Femur (tissue), 1 donor: ENCODE measurements around the gene BTRC.
"Not testable (repeated sequence)": the region's sequence is repeated elsewhere in the genome, so short reads cannot be mapped to it uniquely, and the experiment has no call there.

ENCODE experiments used
- DNase-seq: peaks from one replicate; pipeline ENCODE4 v3.0.0-alpha.2; 2017

Gene BTRC

DNA sequence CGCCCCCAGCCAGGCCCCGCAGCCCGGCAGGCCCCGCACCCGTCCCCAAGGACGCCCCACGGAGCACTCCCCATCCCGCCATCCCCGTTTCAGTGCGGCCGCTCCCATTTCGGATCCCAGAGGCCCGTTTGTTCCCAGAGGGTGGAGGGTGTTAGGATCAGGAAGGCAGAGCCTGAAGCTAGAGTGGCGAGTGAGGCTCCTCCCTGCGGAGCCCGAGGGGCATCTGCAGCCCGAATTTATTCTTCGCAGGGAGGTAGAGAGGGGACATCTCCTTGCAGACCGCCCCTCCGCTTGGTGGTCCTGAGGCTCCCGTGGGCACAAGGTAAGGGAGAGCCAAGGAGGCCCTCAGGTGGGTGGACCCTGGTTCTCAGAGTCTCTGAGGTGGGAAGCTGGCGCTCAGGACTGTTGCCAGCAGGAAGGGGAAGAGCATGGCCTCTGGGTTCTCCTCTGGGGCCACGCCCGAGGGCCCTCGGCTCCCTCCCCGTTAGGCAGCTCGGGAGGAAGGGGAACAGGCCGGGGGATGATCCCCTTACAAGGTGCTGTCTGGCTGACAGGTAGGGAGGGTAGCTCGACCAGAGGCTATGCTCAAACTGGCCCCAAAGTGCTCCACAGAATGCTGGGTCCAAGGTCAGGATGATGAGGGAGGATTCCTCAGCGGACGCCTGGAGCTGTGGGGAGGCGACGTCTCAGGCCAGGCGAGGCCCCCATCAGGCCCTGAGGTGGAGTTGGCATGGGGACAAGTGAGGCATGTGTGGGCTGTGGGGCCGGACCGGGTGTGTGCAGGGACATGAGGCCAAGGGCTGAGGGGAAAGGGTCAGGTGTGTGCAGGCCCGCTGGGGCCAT, 216.7 kb downstream of the BTRC start:
- DNase-seq: peak; percentile 43

DNA sequence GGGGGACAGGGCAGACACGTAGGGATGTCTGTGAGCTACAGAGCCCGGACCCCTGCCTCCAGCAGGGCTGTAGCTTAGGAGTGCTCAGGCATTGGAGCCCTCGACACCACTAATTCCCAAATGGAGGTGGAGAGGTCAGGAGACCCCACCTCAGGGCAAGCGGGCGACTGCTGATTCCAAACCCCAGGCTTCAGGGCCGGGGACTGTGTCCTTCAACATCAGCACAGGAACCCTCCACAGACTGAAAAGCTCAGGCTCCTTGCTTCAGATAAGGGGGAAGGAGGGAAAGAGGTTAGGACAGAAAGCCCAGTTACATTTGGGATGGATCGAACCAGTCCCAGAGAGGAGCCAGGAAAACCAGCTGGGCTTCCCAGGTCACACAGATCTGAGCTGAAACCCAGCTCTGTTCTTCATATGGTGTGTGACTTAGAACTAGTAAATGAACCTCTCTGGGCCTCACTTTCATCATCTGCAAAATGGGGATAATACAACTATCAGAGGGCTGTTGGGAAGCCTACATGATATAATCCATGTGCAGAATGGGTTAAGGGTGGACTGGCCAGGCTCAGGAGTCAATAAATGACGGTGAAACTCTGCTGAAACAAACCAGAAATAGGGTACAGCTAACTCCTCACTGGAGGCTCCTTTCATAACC, 217.4 kb downstream of the BTRC start:
- no peak for DNase-seq

DNA sequence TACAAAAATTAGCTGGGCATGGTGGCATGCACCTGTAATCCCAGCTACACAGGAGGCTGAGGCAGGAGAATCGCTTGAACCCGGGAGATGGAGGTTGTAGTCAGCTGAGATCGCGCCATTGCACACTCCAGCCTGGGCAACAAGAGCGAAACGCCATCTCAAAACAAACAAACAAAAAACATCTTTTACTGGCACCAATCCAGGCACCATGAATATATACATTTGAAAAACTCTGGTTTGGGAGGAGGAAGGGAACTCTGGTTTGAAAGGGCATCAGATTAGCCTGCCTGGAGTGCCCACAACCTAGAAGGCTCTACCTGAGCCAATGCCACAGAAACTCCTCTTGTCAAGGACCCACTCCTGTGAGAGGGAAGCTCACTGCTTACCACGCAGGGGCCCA, 218.2 kb downstream of the BTRC start:
- no peak for DNase-seq

DNA sequence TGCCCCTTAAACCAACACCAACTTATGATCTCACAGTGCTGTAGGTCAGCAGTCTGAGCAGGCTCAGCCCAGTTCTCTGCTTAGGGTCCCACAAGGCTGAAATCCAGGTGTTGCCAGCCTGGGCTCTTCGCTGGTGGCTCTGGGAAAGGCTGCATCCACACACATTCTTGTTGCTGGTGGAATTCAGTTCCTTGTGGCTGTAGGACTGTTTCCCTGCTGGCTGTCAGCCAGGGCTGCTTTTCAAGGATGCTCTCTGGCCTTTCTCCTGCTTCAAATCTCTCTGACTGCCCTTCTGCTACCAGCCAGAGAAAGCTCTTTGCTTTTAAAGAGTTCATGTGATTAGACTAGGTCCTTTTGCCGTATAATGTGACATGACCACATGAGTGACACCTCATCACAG, 218.8 kb downstream of the BTRC start:
- DNase-seq: no peak

DNA sequence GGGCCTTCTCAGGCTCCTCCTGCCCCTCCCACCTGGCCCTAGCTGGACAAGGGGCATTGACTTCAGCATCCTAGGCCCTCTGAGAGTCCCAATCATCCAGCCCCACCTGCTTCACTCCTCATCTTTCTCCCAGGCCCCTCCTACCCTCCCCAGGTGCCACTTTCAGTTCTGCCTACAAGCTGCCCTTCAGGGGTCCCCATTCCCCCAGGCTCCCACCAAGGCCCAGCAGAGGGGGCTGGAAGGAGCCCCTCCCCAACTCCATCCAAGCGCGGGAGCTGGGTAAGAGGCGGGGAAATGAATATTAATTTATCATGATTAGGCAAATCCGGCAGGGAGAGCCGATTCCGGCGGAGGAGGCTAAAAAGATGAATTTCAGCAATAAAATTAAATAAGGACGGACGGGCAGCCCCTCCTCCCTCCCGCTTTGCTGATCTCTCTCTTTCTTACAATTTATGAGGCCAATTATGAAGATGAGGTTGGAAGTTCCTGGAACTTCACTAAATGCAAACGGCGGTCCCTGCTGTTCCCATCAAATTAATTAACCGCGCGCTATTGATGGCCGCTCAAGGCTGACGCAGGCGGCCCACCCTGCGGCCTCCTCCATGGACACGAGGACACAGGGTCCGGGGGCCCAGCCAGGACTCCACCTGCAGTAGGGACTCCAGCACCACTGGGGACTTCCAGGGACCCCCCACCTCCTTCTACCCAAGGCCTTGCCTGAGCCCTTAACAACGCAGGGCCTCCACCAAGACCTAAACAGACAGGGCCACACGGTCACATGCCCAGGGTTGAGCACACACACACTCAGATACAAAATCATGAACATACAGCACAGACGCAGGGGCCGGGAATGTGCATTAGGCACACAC, 220.2 kb downstream of the BTRC start:
- no peak for DNase-seq

DNA sequence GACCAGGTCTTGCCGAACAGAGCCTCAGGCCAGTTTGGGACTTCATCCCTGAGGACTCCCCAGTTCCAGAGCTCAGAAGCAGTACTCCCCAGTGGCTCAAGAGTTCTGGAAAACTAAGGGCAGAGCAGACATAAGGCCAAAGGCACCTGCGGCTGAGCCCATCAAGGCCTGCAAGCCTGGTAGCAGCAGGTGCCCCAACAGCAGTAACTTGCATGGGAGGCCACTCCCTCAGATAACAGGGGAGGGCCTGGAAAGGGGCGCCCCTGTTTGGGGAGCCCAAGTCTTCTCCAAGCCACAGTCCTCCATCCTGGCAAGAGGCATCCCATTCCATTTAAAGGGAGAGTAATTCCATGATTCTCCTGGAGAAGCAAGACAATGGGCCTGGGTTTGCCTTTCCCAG, 221.1 kb downstream of the BTRC start:
- no peak for DNase-seq

DNA sequence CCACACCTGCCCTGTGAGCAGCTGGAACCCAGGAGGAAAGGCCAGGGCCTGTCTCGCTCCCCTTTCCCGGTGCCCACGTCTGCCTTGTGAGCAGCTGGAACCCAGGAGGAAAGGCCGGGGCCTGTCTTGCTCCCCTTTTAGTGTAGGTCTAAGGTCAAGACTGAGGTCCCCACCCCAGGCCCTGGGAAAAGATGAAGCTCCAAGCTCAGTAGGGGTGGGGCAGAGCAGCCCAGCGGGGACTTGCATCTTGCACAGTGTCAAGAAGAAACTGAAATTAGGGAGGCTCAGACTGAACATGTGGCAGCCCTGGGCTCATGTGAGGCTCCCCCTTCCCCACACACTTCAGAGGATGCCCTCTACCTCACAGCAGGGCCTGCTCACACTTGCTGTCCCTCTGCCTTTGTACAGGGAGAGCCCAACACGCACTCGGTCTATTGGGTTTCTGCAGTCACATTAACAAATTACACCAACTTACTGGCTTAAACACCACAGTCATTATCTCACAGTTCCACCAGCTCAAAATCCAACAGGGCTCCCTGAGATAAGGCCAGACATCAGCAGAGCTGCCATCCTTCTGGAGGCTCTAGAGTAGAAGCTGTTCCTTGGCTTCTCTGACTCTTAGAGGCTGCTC, 221.7 kb downstream of the BTRC start:
- no peak for DNase-seq

DNA sequence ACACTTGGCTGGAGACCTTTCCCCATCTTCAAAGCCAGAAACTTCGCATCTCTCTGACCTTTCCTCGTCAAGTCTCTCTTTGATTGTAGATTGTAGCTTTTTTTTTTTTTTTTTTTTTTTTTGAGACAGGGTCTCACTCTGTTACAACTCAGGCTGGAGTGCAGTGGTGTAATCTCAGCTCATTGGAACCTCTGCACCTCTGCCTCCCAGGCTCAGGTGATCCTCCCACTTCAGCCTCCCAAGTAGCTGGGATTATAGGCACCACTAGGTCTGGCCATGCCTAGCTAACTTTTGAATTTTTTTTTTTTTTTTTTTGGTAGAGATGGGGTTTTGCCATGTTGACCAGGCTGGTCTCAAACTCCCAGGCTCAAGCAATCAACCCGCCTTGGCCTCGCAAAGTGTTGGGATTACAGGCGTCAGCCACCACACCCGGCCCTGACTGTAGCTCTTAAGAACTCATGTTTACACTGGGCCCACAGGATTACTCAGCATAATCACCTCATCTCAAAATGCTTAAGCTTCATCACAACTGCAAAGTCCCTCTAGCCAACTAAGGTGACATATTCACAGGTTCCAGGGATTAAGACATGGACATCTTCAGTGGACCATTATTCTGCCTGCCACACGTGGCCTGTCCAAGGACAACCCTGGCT, 222.4 kb downstream of the BTRC start:
- no peak for DNase-seq

DNA sequence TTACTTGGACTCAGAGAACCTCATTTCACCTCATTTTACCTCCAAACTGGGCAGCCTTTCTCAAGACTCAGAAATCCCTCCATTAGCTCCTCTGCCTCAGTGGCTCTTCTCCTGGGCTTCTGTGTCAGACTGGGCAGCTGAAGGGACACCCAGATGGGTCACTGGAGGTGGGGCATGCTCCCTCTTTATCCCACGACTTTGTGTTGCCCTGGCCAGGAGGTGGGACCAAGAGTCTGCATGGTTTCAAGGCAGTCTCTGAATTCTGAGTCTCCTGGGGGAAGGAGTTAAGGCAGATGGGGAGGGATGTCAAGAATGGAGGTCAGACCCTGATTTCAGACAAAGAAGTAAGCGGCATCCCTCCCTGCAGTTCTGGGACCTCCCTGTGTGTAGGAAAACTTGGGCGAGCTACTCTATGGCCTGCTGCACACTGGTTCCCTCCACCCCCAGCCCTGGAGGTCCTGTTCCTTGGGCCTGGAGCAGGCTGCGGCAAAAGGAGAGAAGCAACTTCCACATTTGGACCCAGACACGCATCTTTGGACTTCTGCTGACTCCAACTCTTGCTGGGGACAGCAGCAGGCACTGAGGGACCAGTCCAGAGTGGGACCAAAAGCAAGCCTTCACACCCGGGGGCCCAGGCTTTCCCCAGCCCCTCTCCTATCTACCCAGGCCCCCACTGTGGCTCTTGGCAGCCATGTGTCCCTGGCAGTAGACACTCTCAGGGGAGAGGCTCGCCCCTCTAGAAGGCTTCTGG, 223.3 kb downstream of the BTRC start:
- DNase-seq: no peak

DNA sequence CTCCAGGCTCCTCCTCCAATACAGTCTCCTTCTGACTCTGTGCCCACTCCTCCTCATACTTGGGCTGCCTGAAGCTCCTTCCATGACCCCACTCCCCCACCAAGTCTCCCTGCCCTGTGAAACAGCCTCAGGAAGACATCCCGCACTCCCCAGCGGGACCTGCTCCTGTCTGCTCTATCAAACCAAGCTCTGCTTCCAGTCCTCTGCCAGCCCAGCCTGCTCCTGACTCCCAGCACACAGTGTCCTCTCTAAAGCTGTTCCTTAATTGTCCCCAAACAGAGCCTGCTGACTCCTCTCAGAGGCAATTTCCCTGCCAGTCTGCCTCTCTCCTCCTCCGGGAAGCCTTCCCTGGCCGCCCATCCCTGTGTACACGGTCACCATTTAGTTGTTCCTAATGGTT, 224.2 kb downstream of the BTRC start:
- DNase-seq: no peak

DNA sequence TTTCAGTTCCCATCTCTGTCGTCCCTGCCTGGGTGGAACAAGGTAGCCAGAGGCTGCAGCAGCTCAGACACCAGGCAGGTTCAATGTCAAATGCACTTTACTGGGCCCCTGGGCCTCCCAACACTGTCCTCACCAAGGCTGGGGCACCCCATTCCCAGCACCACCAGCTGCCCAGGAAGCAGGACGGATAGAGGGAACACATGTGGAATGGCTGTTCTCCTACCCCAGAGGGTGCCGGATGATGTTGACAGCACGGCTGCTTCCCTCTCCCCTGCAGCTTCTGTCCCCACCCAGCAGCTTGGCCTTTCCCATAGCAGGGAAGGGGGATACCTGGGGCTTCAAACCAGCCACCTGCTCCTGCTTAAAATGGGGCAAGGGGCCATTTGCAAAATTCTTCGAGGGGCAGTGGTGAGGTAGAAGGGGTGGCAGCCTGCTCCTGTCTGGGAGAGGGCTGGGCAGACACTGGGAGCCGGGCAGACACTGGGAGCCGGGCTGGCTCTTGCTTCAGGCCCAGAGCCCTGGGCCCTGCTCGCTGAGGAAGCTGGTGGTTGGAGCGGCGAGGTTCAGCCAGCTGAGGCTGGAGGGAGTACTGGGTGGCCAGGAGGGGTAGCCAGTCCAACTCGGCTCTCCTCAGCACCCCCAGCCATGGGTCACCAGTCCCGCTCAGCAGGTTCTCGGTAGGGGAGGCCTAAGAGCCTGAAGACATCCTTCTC, 225.0 kb downstream of the BTRC start:
- DNase-seq: no peak

DNA sequence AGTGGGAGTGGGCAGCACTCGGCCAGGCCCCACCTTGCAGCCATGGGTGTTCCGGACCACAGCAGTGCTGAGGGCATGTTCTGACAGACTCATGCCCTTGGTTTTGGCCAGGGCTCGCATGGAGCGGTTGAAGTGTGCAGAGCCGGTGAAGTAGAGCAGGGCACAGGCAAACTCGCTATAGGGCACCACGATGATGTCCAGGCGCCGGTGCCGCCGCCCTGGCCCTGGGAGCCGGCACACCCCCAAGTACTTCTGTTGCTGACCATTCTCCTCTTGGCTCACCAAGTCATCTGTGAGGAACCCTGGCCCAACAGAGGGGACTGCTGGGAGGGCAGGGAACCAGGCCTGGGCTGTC, 225.5 kb downstream of the BTRC start:
- no peak for DNase-seq

DNA sequence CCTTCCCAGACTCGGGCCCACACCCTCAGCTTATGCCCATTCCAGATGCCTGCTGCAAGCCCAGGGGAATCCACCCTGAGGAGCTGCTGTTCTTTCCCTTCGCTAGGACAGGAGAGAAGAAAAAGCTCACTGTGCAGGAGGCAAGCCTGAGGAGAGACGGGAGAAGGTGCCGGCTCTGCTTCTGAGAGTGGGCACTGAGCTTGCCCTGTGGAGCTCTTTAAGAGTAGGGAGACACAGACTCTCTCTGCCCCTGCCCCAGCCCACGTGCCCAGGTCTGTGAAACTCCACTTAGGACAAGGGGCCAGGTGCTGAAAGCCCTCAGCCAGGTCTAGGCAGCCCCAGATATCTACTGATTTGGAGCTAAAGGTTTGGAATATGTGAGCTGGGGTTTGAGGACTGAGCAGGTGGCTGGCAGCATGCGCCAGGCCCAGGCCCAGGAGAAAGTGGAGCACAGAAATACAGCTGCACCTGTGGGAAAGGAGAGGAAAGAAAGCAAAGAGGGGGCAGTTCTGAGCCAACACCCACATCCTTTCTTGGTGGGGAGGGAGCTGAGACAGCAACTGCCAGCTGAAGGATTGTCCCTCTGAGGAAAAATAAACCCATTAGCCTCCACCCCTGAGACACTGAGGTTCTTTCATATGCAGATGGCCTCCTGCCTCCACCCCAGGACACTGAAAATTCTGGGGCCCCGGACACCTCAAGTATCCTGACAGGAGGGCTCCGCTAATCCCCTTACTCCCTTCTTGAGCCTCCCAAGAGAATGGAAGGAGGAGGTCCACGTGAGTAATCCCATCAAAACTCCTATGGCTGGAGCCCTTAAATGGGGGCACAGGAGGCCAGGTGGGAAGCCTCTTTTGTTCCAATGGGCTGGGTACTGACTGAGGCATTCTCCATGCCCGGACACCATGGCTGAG, 226.8 kb downstream of the BTRC start:
- DNase-seq: no peak

DNA sequence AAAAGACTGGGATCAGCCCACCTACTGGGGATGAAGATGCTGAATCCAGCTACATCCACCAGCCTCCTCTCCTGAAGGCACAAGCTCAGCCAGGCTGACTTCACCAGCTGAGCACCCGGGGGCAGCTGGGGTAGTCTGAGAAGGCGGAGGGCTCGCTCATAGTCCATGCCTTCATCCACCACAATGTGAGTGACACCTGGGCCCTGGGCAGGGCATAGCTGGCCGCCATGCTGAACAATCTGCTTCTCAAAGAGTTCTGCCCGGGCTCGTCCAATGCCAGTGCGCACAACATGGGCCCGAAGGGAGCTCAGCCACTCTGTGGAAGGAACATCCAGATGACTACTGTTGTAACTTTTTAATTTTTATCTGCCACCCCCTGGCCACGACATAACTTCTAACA, 231.9 kb downstream of the BTRC start:
- DNase-seq: no peak

DNA sequence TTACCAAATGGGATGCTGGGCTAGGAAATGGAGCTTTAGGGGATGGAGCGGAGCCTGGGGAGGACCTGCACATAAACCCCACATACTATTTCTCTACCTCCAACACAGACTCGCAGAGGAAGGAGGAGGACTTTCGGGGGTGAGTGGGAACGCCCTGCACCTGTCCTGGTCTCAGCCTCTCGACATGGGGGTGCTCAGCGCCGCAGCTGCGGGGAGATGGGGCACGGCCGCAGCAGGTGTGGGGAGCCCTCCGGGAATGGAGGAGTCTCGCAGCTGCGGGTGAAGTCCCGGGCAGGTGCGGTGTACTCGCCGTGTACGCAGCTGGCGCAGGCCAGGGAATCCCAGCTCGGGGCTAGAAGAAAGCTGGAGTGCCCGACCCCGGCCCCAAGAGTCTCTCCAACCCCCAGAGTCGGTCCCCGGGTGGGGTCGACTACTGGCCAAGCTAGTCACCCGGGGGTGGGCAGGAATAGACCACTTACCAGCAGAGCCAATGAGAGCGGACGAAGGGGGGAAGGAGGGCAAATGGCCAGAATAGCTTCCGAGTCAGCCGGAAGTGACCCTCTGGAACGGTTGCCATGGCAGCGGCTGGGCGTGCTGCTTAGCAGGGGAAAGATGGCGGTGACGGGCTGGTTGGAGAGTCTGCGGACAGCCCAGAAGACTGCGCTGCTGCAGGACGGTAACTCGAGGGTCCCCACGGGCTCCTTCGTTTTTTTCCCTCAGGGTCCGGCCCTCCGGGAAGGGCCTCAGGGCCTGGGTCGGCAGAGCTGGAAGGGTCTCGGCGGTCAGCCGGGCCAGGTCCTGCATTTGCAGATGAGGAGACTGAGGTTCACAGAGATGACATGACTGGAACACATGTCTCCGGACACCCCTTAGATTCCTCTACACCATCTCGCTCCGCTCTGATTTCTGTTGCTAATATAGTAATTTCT, 234.0 kb downstream of the BTRC start, which contains the start of the genes DPCD and POLL:
DPCD (plus strand) TSS at position 597 of the 929 bp plus-strand sequence; CDS start at position 613, 16 bp downstream.
POLL (minus strand) TSS at position 533 of the 929 bp plus-strand sequence. CDS start 897 bp downstream, outside the sequence.
- DNase-seq: peak; percentile 98

DNA sequence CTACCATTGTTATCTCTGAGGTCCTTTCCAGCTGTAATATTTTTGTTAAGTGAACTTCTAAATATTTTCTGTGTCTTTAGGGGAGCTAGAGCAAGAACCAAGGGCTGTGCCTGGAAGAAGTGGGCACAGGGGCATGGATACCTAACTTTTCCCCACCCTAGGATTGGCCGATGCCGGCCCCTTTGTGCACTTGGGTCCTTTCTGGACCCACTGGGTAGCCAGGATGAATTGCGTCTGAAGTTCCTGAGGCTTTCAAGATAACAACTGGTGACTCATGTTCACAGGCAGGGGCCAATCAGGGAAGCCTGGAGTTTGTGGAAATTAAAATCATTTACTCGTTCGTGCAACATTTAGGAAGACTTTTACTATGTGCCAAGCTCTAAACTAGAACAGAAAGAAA, 234.9 kb downstream of the BTRC start:
- DNase-seq: no peak

DNA sequence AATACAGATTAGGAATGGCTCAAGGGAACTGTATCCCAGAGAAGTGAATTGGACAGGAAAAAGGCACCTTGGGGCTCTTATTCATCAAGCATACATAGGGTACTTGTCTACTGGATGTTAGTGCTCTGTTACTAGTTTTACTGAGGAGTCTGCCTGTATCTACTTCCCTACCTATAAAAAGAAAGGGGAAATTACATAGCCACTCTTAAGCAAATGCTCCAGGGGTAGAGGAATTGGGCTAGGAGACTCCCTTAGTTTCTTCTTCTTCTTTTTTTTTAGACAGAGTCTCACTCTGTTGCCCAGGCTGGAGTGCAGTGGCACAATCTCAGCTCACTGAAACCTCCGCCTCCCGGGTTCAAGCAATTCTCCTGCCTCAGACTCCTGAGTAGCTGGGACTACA, 239.4 kb downstream of the BTRC start:
- not testable (repeated sequence) for DNase-seq

DNA sequence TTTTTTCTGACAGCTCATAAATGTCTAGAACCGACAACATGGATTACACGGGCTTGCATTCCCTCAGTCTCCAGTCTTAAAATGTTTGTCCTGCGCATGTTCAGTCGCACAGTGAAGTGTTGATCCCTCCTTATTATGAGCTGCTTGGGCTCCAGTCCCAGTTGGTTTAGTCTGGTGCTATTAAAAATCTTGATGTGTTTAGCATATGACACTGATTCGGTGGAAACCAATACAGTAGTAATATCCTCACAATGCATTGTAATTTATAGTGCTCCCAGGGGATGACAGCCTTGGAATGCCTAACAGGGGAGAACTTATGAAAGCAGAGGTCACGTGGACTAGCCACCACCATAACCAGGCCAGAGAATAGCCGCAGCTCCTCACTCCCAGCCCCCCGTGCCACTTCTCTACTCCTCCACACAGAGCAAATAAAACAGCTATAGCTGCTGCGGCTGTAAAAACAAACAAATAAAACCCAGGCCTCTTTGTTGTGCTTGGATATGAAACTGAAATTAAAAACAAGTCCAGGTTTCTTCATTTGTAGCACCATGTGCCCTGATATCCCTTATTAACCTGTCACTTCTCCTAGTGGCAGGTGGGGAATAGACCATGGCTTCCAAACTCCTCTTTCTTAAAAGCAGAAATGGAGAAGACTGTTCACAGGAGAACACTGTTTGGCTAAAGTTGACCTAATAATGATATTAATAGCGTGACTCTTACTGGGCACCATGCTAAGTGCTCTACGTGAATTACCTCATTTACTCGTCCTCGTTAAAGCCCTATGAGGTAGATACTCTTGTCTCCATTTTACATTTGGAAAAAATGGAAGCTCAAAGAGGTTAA, 241.8 kb downstream of the BTRC start:
- DNase-seq: no peak
